ENCODE results near the gene APC2. TPM values are rescaled to one million over a fixed set of nuclear protein-coding genes. Genes with fewer than 3 reads are reported as not detected.

APC2 gene
- total RNA-seq, 1 experiment from 2014 or later, result 1.4 TPM

- Histone ChIP-seq H3K9ac (ENCODE audit: low read length) (no peak overlapping the region), H3K27ac (ENCODE audit: low read length) (no peak overlapping the region), H2AFZ (ENCODE audit: low read length) (no peak overlapping the region), H3K9me2 (replicated peaks; ENCODE audit: low read length) (no peaks in the 10 kb centered on the region), H3K36me3 (ENCODE audit: low read depth, low read length) (no peaks in the 10 kb centered on the region; the same call in 1 of the 2 replicates), H3K79me2 (ENCODE audit: low read length) (no peaks in the 10 kb centered on the region), H3K4me1 (ENCODE audit: insufficient read depth, low read length) (no peaks in the 10 kb centered on the region), H3K4me2 (ENCODE audit: low read length) (no peak overlapping the region), H3K4me3 (ENCODE audit: low read length) (no peak overlapping the region), H3K9me3 (ENCODE audit: low read length) (no peaks in the 10 kb centered on the region), H3F3A (ENCODE audit: low read length, unreplicated experiment) (no peaks in the 10 kb centered on the region), H3K27me3 (ENCODE audit: low read length) (no peaks in the 10 kb centered on the region), H4K20me1 (ENCODE audit: low read length) (no peaks in the 10 kb centered on the region)
- POLR2A ChIA-PET (ENCODE audit: unreplicated experiment), result no interaction called here
- CTCF ChIA-PET, result interaction anchor here (0.6 kb wide), 1 partner anchor 12 kb away, joined by 3 read pairs; no protein-coding TSS in a partner anchor
- DNase-seq (no peak), ATAC-seq (no peak)
- TF ChIP-seq EZH2phosphoT487 (IDR thresholded peaks at IDR 0.05; ENCODE audit: borderline replicate concordance, low read length) (no peak), CTCF (conservative IDR thresholded peaks at IDR 0.05; ENCODE audit: low read depth, low read length) (no peak), EZH2 (IDR thresholded peaks at IDR 0.05; ENCODE audit: low read length, unreplicated experiment) (no peak)
- intact Hi-C loops (cut with micrococcal nuclease), result no loop called here
- no TSS peak for BruUV-seq (replicated peaks)
Observed at GRCh38 chr19:1432507-1432887, 17.4 kb upstream of the APC2 start.

- no peak overlapping the region for H3K27ac ChIP-seq (ENCODE audit: low read length)
Observed at GRCh38 chr19:1433119-1434039, 16.5 kb upstream of the APC2 start.

More at GRCh38 chr19:1433119-1434039, 16.5 kb upstream of the APC2 start:
- Histone ChIP-seq H3K4me2 (ENCODE audit: low read length) (no peak overlapping the region), H3K9me3 (ENCODE audit: low read length) (no peaks in the 10 kb centered on the region), H3K79me2 (ENCODE audit: low read length) (peaks cover 3% of the 10 kb centered on the region), H3K27me3 (ENCODE audit: low read length) (no peaks in the 10 kb centered on the region), H3K4me3 (ENCODE audit: low read length) (no peak overlapping the region), H4K20me1 (ENCODE audit: low read length) (no peaks in the 10 kb centered on the region), H3K9ac (ENCODE audit: low read length) (no peak overlapping the region), H3F3A (ENCODE audit: low read length, unreplicated experiment) (no peaks in the 10 kb centered on the region), H2AFZ (ENCODE audit: low read length) (no peak overlapping the region), H3K9me2 (replicated peaks; ENCODE audit: low read length) (no peaks in the 10 kb centered on the region), H3K36me3 (ENCODE audit: low read depth, low read length) (no peaks in the 10 kb centered on the region; the same call in 1 of the 2 replicates), H3K4me1 (ENCODE audit: insufficient read depth, low read length) (no peaks in the 10 kb centered on the region)
- BruUV-seq (replicated peaks), result no TSS peak
- ATAC-seq (no peak), DNase-seq (no peak)
- POLR2A ChIA-PET (ENCODE audit: unreplicated experiment), result no interaction called here
- TF ChIP-seq EZH2phosphoT487 (IDR thresholded peaks at IDR 0.05; ENCODE audit: borderline replicate concordance, low read length) (no peak), EZH2 (IDR thresholded peaks at IDR 0.05; ENCODE audit: low read length, unreplicated experiment) (no peak), CTCF (conservative IDR thresholded peaks at IDR 0.05; ENCODE audit: low read depth, low read length) (no peak)
- CTCF ChIA-PET, result interaction anchor here (0.6 kb wide), 1 partner anchor 11 kb away, joined by 3 read pairs; no protein-coding TSS in a partner anchor
- intact Hi-C loops (cut with micrococcal nuclease), result no loop called here

All from PC-3 (cell line).